Measurements from ENCODE around the gene KY.

DNA sequence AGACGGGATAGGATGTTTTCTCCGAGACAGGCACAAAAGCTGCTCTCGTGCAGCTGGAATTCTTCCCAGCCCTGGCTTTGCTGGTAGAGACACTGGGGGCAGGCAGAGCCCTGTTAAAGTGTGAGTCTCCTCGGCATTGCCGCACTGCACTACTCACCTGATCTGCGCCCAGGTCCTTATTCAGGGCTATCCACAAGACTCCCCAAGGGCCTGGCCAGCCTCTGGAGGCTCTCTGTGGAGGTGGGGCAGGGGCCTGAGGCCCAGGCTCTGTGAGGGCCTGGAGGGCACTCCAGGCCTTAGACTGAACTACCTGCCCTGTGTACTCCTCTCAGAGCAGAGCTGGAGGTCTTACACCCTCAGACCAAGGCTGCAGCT is 48.4 kb downstream of the KY start:
- TF ChIP-seq POLR2A (IDR thresholded peaks at IDR 0.05): no peak
- no peak for TF ChIP-seq CTCF (IDR thresholded peaks at IDR 0.05)

Measured in breast epithelium (tissue), 3 donors.